Hepatocyte (in vitro differentiated cells): ENCODE measurements around the gene RBM17. TPM values are rescaled to one million over a fixed set of nuclear protein-coding genes. Genes with fewer than 3 reads are reported as not detected.
A peak's percentile ranks its signal among the peaks of the same experiment; 100 is the strongest.

Experiments used
- DNase-seq: peaks from one replicate; pipeline ENCODE4 v3.0.0-alpha.2; 2016; ENCODE audit warnings: low spot score
- H2AFZ ChIP-seq: fragments of 200-600 bp; sonication (generic); 2 replicates; pipeline ENCODE4 v1.6.0; 2016; ENCODE audit warnings: antibody characterized with exemption, mild to moderate bottlenecking
- H3K27ac ChIP-seq: fragments of 200-600 bp; sonication (generic); 2 replicates; pipeline ENCODE4 v1.5.1; 2016; ENCODE audit warnings: mild to moderate bottlenecking
- H3K27me3 ChIP-seq: fragments of 200-600 bp; sonication (generic); 2 replicates; pipeline ENCODE4 v1.6.1; 2016
- H3K36me3 ChIP-seq: fragments of 200-600 bp; sonication (generic); replicated peaks from 2 replicates; pipeline ENCODE4 v1.5.1; 2016; ENCODE audit warnings: low read depth; ENCODE audit not compliant: insufficient read depth
- H3K4me1 ChIP-seq: fragments of 200-600 bp; sonication (generic); 2 replicates; pipeline ENCODE4 v1.5.1; 2016; ENCODE audit warnings: mild to moderate bottlenecking, moderate library complexity; ENCODE audit not compliant: insufficient read depth
- H3K4me2 ChIP-seq: fragments of 200-600 bp; sonication (generic); 2 replicates; pipeline ENCODE4 v1.6.0; 2016
- H3K4me3 ChIP-seq: fragments of 200-600 bp; sonication (generic); 2 replicates; pipeline ENCODE4 v1.5.1; 2016; ENCODE audit warnings: mild to moderate bottlenecking
- H3K79me2 ChIP-seq: fragments of 200-600 bp; sonication (generic); 2 replicates; pipeline ENCODE4 v1.6.0; 2017; ENCODE audit warnings: mild to moderate bottlenecking
- H3K9me2 ChIP-seq: fragments of 200-600 bp; sonication (generic); replicated peaks from 2 replicates; pipeline ENCODE4 v1.6.0; 2017; ENCODE audit warnings: mild to moderate bottlenecking; ENCODE audit not compliant: insufficient read depth
- H3K9me3 ChIP-seq: fragments of 200-600 bp; sonication (generic); 2 replicates; pipeline ENCODE4 v1.5.1; 2016; ENCODE audit warnings: low read depth, mild to moderate bottlenecking
- H4K20me1 ChIP-seq: fragments of 200-600 bp; sonication (generic); 2 replicates; pipeline ENCODE4 v1.6.0; 2016; ENCODE audit warnings: mild to moderate bottlenecking; ENCODE audit not compliant: insufficient read depth, poor library complexity, severe bottlenecking
- EZH2 ChIP-seq: fragments of 200-600 bp; sonication (generic); IDR thresholded peaks from 2 replicates; pipeline ENCODE4 v1.6.1; 2016; ENCODE audit warnings: antibody characterized with exemption, mild to moderate bottlenecking, borderline replicate concordance
- EZH2phosphoT487 ChIP-seq: fragments of 200-600 bp; sonication (generic); IDR thresholded peaks from one replicate; pipeline ENCODE4 v1.6.1; 2018; ENCODE audit warnings: antibody characterized with exemption, mild to moderate bottlenecking, low read depth, moderate library complexity; ENCODE audit not compliant: unreplicated experiment, severe bottlenecking
- WGBS: methylation state at CpG from one replicate; pipeline ENCODE4 v1.1.6; 2016; ENCODE audit warnings: low lambda C conversion rate; ENCODE audit errors: missing lambda C conversion rate; 5-methylcytosine and 5-hydroxymethylcytosine counted together
- polyA plus RNA-seq: library from polyadenylated mRNA; unstranded; fragments of >200 nt; fragmentation: Nextera tagmentation; extraction: Ambion mirVana; gene quantifications from 2 replicates; pipeline ENCODE4 v1.2.1, GENCODE V29; 2016
- total RNA-seq: library from RNA; depleted of rRNA; stranded (reverse); fragments of >200 nt; gene quantifications from 2 replicates; pipeline ENCODE4 v1.2.3, GENCODE V29; 2014
- TF ChIP-seq, protein P1 (sequence below): fragments of 200-600 bp; sonication (generic); IDR thresholded peaks from 2 replicates; pipeline ENCODE4 v1.5.1; 2016; ENCODE audit warnings: antibody characterized with exemption, mild to moderate bottlenecking; ENCODE audit not compliant: poor library complexity

Gene RBM17
- total and polyA plus RNA-seq, 2 experiments from 2014 or later, result 46.7 to 112 TPM

DNA sequence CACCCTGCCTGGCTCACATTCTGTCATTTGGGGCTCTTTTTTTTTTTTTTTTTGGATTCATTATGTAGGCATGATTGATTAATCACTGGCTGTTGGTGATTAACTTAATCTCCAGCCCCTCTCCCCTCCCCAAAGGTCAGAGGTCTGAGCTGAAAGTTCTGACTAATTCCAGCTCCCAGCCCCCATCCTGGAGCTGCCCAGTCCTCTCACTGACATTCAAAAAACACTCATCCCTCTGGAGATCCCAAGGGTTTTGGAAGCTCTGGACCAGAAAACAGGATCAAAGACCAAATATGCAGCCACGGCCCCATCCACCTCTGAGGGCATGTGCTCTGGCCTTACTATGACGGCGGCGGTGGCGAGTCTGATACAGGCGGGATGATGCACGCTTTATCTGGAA is 53.8 kb downstream of the RBM17 start:
- no peak overlapping the region for H3K27ac ChIP-seq
- H3K4me1 ChIP-seq, result peaks cover 14% of the 10 kb centered on the region
- WGBS, result 74% methylated on average over 7 of the region's 7 CpGs
- no peaks in the 10 kb centered on the region for H3K36me3 ChIP-seq
- no peaks in the 10 kb centered on the region for H3K79me2 ChIP-seq
- H3K9me3 ChIP-seq, result no peaks in the 10 kb centered on the region
- no peaks in the 10 kb centered on the region for H4K20me1 ChIP-seq
- DNase-seq, result no peak
- TF ChIP-seq EZH2phosphoT487, result no peak
- no peaks in the 10 kb centered on the region for H3K9me2 ChIP-seq
- no peak overlapping the region for H3K4me2 ChIP-seq
- peaks cover 6% of the 10 kb centered on the region for H3K27me3 ChIP-seq
- H2AFZ ChIP-seq, result no peak overlapping the region
- no peak overlapping the region for H3K4me3 ChIP-seq

DNA sequence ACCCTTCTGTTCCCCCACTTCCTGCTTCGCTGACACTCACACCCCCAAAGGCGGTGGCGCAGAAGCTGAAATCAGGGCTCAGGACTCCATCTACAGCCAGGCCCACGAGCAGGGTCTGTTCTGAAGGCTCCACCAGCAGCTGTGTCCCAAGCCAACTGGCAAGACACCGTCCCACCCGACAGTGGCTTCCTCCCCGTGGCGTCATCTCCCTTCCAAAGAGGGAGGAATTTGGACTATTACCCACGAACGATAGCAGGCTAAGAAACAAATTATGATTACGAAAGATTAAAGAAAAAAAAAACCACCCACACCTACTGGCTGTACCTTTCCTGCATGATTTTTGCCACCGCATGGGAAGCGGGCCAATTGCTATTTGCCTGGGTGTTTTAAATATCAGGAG is 54.3 kb downstream of the RBM17 start:
- Histone ChIP-seq H3K79me2 (no peaks in the 10 kb centered on the region), H4K20me1 (no peaks in the 10 kb centered on the region), H3K4me2 (no peak overlapping the region), H3K9me2 (no peaks in the 10 kb centered on the region), H3K4me3 (no peak overlapping the region), H3K36me3 (no peaks in the 10 kb centered on the region), H3K4me1 (peaks cover 14% of the 10 kb centered on the region), H3K27ac (no peak overlapping the region), H2AFZ (no peak overlapping the region), H3K9me3 (no peaks in the 10 kb centered on the region), H3K27me3 (peaks cover under 1% of the 10 kb centered on the region)
- DNase-seq, result no peak
- WGBS, result 95% methylated on average over 13 of the region's 13 CpGs
- TF ChIP-seq EZH2phosphoT487 (no peak), EZH2 (no peak)
- TF ChIP-seq, protein P1, sequence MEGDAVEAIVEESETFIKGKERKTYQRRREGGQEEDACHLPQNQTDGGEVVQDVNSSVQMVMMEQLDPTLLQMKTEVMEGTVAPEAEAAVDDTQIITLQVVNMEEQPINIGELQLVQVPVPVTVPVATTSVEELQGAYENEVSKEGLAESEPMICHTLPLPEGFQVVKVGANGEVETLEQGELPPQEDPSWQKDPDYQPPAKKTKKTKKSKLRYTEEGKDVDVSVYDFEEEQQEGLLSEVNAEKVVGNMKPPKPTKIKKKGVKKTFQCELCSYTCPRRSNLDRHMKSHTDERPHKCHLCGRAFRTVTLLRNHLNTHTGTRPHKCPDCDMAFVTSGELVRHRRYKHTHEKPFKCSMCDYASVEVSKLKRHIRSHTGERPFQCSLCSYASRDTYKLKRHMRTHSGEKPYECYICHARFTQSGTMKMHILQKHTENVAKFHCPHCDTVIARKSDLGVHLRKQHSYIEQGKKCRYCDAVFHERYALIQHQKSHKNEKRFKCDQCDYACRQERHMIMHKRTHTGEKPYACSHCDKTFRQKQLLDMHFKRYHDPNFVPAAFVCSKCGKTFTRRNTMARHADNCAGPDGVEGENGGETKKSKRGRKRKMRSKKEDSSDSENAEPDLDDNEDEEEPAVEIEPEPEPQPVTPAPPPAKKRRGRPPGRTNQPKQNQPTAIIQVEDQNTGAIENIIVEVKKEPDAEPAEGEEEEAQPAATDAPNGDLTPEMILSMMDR, result no peak

DNA sequence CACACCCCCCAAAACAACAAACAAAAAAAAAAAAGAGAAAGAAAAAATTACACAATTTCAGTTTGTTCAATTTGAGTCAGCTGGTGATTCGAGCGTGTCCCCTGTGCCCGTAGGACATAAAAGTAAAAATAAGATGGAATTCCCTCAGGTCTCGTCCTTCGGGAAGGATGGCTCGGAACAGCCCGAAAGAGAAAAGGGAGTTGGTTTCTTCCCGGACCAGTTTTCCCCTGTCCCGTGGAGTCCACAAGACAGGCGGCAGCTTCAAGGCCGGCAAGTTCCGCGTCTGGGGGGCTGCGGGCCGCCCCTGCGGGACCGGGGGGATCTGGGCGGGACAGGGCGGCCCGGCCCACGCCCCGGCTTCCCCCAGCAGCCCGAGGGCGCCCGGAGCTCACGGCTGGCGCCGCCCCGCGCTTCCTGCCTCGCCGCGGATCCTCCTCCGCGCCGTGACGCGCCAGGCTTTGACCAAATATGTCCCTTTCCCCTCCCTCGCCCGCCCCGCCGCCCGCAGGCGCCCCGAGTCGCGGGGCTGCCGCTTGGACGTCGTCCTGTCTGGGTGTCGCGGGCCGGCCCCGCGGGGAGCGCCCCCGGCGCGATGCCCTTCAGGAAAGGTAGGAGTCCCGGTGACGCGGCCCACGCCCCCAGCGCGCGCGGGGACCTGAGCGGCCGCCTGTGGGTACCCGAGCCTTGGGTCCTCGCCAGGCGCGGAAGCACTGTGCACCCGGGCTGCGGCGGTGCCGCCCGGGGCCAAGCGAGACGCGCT is 55.8 kb downstream of the RBM17 start:
- Histone ChIP-seq H2AFZ (peak overlapping the region; percentile 79), H3K4me2 (peak overlapping the region; percentile 98), H3K4me3 (peak overlapping the region; percentile 86), H4K20me1 (no peaks in the 10 kb centered on the region), H3K27ac (peak overlapping the region; percentile 39), H3K27me3 (no peaks in the 10 kb centered on the region), H3K9me3 (no peaks in the 10 kb centered on the region), H3K9me2 (no peaks in the 10 kb centered on the region), H3K4me1 (peaks cover 14% of the 10 kb centered on the region), H3K79me2 (no peaks in the 10 kb centered on the region), H3K36me3 (no peaks in the 10 kb centered on the region)
- DNase-seq, result peak; percentile 88
- TF ChIP-seq, protein P1, result no peak
- TF ChIP-seq EZH2phosphoT487, result no peak
- TF ChIP-seq EZH2, result no peak
- WGBS, result 6% methylated on average over 33 of the region's 81 CpGs

DNA sequence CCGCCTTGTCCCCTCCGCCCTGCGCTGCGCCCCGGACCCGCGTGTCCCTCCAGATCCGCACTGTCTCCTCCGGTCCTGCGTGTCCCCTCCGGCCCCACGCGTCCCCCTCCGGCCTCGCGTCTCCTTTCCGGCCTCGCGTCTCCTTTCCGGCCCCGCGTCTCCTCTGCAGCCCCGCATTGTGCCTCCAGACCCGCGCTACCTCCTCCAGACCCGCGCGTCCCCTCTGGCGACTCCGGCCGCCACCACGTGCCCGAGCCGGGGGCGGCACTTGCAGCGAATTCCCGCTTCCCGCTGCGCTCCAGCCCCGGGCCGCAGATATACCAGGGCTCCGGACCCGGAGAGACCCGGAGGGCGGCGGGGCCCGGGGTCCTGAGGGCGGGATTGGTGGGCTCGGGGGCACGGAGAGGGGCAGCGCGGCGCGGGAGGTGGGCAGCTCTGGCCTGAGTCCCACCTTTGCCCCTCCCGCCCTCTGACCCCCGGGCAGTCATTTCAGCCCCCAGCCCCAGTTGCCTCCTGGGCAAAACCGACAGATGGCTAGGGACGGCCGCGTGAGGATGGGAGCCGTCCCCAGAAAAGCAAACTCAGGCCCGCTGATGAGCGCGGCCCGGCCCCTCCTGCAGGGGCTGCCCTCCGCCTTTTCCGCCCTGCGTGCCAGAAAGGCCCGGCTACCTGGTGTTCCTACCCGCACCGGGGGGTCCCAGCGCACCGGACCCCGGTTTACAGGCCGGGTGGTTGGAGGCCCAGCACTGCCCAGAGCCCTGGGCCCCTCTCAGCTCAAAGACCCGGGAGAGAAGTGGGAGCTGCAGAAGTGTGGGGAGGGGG is 56.5 kb downstream of the RBM17 start:
- H3K9me3 ChIP-seq, result no peaks in the 10 kb centered on the region
- H3K27ac ChIP-seq, result no peak overlapping the region
- H3K4me1 ChIP-seq, result peaks cover 14% of the 10 kb centered on the region
- H3K4me3 ChIP-seq, result peak overlapping the region; percentile 86
- no peaks in the 10 kb centered on the region for H3K27me3 ChIP-seq
- DNase-seq, result peak; percentile 45
- peak overlapping the region; percentile 79 for H2AFZ ChIP-seq
- no peaks in the 10 kb centered on the region for H3K9me2 ChIP-seq
- H3K36me3 ChIP-seq, result no peaks in the 10 kb centered on the region
- no peaks in the 10 kb centered on the region for H4K20me1 ChIP-seq
- WGBS, result 3% methylated on average over 31 of the region's 76 CpGs
- H3K4me2 ChIP-seq, result peak overlapping the region; percentile 98
- TF ChIP-seq, protein P1, result no peak
- TF ChIP-seq EZH2phosphoT487 (no peak), EZH2 (no peak)
- H3K79me2 ChIP-seq, result no peaks in the 10 kb centered on the region
